GM18951 (cell line): ENCODE data around the gene FMN1.
"Not testable (repeated sequence)": the region's sequence is repeated elsewhere in the genome, so short reads cannot be mapped to it uniquely, and the experiment has no call there.

Experiments
- POLR2A ChIP-seq: IDR thresholded peaks from 4 replicates; pipeline ENCODE4 v1.6.1; 2011; ENCODE audit warnings: mild to moderate bottlenecking; ENCODE audit not compliant: insufficient read length, insufficient read depth; ENCODE audit errors: extremely low read depth
- in situ Hi-C: fragments of 300-500 bp; cut with MboI; formaldehyde crosslinking; loops from one replicate; pipeline ENCODE4 v1.12.0; 2022; ENCODE audit warnings: low sequenced_read_pairs, mixed read lengths, inconsistent platforms; ENCODE audit not compliant: unreplicated experiment

FMN1 gene

DNA sequence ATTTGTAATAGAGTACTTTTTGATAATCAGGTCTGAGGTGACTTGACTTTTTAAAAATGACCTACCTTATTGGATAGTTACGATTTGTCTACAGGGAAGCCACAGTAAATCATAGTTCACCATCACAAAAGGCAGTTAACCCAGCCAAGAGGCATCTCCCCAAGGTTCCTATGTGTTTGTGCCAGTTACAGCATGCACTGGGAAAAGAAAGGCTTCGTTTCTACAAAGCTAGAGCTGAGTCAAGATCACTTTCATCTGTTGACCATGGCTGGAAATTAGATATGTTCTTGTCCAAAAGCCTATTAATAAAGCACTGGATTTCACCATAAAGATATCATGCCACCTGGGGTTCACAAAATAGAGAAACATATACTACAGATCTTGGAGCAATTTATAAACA is 336.8 kb downstream of the FMN1 start:
- TF ChIP-seq POLR2A: no peak
- in situ Hi-C loops: no loop called here

- in situ Hi-C loops: no loop called here
- TF ChIP-seq POLR2A: no peak
These were observed 337.8 kb downstream of the FMN1 start for GRCh38 chr15:32856753-32857152.

- no peak for TF ChIP-seq POLR2A
- in situ Hi-C loops: no loop called here
These were observed 338.6 kb downstream of the FMN1 start for GRCh38 chr15:32855942-32856341.

DNA sequence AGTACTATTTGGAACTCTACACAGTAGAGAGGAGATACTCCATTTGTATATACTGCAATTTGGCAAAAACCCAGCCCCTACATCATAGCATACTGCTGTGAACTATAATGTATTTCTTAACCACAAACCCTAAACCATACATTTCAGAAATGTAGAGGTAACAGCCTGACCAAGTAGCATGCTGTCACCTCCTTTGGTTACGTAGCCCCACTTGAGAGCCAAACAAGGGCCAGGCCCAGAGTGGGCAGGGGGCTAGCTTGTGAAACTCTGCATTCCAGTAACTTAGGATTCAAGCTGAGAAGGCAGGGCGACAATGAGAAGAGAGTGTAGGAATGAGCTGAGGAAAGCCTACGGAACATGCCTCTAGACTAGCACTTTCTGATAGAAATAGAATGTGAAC is 340.9 kb downstream of the FMN1 start:
- in situ Hi-C loops: no loop called here
- no peak for TF ChIP-seq POLR2A

DNA sequence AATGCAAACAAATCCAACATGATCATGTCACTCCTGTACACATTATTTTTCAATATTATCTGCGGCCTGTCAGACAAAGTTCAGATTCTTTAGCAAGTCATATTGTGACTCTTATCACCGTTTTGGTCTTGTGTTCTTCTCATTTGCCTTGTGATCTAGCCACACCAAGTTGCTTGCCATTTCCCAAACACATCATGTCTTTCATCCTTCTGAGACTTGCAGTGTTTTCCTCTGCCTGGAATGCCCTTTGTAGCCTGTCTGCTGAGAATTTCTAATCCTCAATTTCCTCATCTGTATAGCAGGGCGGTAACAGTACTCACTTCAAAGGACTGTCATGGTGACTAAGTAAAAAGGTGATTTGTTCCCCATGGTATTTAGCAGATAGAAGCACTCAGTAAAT is 341.7 kb downstream of the FMN1 start:
- no peak for TF ChIP-seq POLR2A
- in situ Hi-C loops: no loop called here

GRCh38 chr15:32852017-32852416 is 342.5 kb downstream of the FMN1 start:
- in situ Hi-C loops: no loop called here
- TF ChIP-seq POLR2A: no peak

DNA sequence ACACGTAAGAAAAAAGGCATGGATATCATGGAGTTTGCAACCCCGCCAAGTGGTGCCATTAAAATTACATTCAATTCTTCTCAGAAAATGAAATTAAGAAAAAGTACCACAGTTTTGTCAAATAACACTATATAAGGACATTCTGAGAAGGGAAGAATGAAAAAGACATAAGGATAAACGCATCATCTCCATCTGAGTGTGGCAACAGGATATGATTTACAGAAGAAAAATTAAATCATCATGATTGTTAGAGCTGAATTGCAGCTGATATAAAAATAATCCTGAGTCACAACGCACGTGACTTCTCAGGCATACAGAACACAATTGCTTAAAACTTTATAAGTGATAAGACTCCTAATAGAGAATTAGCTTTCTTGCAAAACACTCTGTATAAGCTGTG is 342.9 kb downstream of the FMN1 start:
- no peak for TF ChIP-seq POLR2A
- in situ Hi-C loops: no loop called here

DNA sequence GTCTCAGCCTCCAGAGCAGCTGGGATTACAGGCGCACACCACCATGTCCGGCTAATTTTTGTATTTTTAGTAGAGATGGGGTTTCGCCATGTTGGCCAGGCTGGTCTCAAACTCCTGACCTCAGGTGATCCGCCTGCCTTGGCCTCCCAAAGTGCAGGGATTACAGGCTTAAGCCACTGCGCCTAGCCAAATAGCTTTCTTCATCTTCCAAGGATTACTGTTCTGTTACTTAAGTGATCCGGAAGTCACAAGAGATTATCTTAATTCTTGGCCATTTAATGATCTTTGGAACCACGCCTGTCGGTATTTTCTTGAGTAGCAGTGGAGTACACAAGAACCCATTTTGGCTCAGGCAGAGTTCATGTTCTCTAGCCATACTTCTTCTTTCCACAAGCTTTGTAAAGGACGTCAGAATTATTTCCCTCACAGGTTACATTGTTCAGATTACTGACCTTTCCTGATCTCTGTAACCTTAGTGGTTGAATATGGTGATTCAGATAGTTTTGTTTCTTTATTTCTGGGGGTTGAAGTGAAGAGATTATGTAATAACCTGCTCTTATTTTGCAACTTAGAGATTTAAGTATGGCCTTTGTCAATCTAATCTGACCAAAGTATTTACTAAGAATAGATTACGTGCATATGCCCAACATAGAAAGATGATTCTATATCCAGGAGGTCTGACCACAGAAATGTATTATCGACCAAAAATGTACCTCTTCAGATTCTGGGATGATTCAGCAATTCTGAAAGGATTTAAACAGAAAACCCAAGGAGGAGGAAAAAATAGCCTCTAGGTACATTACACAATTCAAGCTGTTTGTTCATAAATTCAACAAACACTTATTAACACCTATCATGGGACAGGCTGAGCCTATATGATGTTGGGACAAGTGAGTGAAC is 344.5 kb downstream of the FMN1 start:
- in situ Hi-C loops: no loop called here

DNA sequence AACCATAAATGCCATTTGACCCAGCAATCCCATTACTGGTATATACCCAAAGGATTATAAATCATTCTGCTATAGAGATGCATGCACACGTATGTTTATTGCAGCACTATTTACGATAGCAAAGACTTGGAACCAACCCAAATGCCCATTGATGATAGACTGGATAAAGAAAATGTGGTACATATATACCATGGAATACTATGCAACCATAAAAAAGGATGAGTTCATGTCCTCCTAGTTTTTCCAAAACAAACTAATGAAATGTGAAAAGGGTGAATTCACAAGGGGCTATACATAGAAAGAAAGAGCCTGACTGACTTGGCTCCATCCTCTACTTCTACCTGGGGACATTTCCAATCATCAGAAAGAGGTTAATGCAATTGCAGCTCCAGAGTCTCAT is 347.8 kb downstream of the FMN1 start:
- in situ Hi-C loops: not testable (repeated sequence)

More for the DNA sequence above, 344.5 kb downstream of the FMN1 start:
- TF ChIP-seq POLR2A: no peak

GRCh38 chr15:32844118-32844711 is 350.3 kb downstream of the FMN1 start:
- in situ Hi-C loops: no loop called here
- no peak for TF ChIP-seq POLR2A

DNA sequence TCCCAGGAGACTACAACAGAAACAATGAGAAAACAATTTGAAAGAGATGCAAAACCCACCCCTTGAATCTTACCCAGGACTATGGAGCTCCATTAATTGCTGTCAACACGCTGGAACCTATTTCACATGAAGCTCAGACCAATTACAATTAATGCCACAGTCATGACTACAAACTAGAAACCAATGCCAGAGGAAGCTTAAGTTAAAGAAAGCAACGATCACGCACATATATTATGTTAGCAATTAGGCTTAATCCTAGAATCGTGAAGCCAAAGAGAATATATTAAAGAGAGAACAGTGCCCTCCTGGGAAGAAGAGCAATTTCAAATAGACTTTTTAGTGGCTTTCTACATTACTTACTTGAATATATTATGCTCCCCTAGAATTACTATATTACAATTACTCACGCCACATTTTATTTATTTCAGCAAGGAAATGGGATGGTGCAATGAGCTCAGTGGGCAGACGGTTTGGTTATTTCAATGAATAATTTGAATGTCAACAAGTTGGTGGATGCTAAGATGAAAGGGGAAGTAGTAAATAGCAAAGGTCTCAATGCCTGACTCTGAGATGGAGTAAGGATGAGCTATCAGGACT is 351.2 kb downstream of the FMN1 start:
- TF ChIP-seq POLR2A: no peak
- in situ Hi-C loops: no loop called here

DNA sequence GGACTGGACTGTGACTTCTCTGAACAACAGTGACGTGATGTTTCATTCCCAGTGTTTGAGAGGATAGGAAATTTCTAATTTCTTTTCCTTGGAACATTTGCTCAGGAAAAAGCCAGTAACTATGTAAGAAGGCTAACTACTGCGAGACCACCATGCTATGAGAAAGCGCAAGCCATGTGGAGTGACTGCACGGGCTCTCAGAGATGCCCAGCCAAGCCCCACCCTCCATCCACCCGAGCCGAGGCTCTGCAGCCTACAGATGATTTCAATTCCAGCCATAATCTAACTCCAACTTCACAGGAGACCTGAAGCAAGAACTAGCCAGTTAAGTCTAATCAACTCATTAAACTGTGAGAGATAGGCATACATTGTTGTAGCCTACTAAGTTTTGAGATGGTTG is 352.4 kb downstream of the FMN1 start:
- no peak for TF ChIP-seq POLR2A
- in situ Hi-C loops: no loop called here

DNA sequence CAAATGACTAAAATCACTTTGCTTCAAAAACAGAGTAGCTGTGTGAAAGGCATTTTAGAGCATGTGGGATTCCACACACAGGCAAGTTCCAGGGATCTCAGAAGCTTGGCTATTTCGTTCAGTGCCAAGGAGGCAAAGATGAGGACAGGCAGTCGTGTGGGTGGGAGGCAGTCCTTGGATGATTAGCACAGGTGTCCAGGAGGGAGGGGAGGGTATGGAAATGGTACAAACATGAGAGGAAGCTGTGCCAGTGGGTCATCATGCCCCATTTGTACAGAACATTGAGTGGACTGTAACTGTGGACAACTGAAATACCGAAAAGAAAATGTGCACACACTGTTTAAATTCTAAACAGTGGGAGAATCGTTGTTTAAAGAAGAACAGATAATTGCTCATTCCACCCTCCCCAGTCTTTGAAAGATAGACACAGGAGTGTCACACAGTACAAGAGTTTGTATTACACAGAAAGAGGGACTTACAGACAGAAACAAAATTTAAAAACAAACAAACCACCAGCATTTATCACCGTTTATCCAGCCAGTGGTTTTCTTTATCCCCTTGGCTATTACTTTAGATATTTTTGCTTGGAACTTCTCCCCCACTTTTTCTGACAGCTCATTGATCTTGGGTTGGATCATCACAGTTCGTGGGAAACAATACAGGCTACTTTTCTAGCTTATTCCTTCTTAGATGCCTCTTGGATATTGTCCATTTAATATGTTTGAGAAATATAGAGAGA is 353.8 kb downstream of the FMN1 start:
- TF ChIP-seq POLR2A: no peak
- in situ Hi-C loops: no loop called here
